ENCODE results near the gene DLG2. TPM values are rescaled to one million over a fixed set of nuclear protein-coding genes. Genes with fewer than 3 reads are reported as not detected.
"Not testable (repeated sequence)": the region's sequence is repeated elsewhere in the genome, so short reads cannot be mapped to it uniquely, and the experiment has no call there.

DLG2 gene
- total RNA-seq, 1 donor from 2014 or later, result 2.1 TPM

DNA sequence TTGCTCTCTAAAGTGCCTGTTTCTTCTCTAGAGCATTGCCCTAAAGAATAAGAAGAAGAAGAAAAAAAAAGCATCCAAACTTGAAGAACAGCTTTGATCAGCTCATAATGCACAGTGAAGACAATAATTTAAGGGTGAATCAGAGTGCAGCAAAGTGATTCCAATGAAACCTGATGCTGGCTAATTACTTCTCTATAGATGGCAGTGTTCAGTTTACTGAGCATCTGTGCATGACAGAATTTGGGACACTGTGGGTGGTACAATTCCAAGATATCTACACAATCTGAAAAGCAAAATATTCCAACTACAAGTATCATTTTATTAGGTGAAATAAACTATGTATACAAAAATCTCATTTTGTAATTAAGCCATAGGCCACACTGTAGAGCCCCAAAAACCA lies 1890.5 kb downstream of the DLG2 start:
- DNase-seq (ENCODE audit: low read depth, low spot score), result no peak
- Mint-ChIP-seq H3K9me3 (no peaks in the 10 kb centered on the region), H3K4me1 (peaks cover 4% of the 10 kb centered on the region), H3K36me3 (ENCODE audit: low read depth) (no peaks in the 10 kb centered on the region), H3K27me3 (ENCODE audit: low read depth) (peaks cover 9% of the 10 kb centered on the region), H3K27ac (ENCODE audit: unreplicated experiment) (no peak overlapping the region), H3K4me3 (no peak overlapping the region)
- TF ChIP-seq, protein P1, sequence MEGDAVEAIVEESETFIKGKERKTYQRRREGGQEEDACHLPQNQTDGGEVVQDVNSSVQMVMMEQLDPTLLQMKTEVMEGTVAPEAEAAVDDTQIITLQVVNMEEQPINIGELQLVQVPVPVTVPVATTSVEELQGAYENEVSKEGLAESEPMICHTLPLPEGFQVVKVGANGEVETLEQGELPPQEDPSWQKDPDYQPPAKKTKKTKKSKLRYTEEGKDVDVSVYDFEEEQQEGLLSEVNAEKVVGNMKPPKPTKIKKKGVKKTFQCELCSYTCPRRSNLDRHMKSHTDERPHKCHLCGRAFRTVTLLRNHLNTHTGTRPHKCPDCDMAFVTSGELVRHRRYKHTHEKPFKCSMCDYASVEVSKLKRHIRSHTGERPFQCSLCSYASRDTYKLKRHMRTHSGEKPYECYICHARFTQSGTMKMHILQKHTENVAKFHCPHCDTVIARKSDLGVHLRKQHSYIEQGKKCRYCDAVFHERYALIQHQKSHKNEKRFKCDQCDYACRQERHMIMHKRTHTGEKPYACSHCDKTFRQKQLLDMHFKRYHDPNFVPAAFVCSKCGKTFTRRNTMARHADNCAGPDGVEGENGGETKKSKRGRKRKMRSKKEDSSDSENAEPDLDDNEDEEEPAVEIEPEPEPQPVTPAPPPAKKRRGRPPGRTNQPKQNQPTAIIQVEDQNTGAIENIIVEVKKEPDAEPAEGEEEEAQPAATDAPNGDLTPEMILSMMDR (conservative IDR thresholded peaks at IDR 0.05), result no peak

DNA sequence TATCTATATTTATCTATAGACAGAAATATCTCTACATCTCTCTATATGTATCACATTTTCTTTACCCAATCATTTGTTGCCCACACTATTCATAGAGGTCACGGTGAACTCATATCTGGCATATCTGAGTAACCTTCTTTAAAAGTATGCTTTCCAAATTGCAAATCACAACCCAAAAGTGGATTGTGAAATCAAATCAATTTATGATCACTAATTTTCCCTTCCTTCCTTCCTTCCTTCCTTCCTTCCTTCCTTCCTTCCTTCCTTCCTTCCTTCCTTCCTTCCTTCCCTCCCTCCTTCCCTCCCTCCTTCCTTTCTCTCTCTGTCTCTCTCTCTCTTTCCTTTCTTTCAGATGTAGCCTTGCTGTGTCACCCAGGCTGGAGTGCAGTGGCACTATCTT lies 1893.0 kb downstream of the DLG2 start:
- TF ChIP-seq, protein P1 (conservative IDR thresholded peaks at IDR 0.05), result no peak
- H3K4me3 Mint-ChIP-seq, result no peak overlapping the region
- peaks cover 4% of the 10 kb centered on the region for H3K4me1 Mint-ChIP-seq
- DNase-seq (ENCODE audit: low read depth, low spot score), result no peak
- no peak overlapping the region for H3K27ac Mint-ChIP-seq (ENCODE audit: unreplicated experiment)
- no peaks in the 10 kb centered on the region for H3K9me3 Mint-ChIP-seq
- no peaks in the 10 kb centered on the region for H3K36me3 Mint-ChIP-seq (ENCODE audit: low read depth)
- H3K27me3 Mint-ChIP-seq (ENCODE audit: low read depth), result peaks cover 6% of the 10 kb centered on the region

DNA sequence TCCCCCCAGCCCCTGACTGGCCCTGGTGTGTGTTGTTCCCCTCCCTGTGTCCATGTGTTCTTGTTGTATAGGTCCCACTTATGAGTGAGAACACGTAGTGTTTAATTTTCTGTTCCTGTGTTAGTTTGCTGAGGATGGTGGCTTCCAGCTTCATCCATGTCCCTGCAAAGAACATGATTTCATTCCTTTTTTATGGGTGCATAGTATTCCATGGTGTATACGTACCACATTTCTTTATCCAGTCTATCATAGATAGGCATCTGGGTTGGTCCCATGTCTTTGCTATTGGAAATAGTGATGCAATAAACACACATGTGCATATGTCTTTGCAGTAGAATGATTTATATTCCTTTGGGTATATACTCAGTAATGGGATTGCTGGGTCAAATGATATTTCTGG lies 1895.9 kb downstream of the DLG2 start:
- H3K4me3 Mint-ChIP-seq; H3K4me1 Mint-ChIP-seq; H3K36me3 Mint-ChIP-seq (ENCODE audit: low read depth); DNase-seq (ENCODE audit: low read depth, low spot score); H3K27ac Mint-ChIP-seq (ENCODE audit: unreplicated experiment); H3K9me3 Mint-ChIP-seq: not testable (repeated sequence)
- H3K27me3 Mint-ChIP-seq (ENCODE audit: low read depth), result peaks cover 15% of the 10 kb centered on the region

DNA sequence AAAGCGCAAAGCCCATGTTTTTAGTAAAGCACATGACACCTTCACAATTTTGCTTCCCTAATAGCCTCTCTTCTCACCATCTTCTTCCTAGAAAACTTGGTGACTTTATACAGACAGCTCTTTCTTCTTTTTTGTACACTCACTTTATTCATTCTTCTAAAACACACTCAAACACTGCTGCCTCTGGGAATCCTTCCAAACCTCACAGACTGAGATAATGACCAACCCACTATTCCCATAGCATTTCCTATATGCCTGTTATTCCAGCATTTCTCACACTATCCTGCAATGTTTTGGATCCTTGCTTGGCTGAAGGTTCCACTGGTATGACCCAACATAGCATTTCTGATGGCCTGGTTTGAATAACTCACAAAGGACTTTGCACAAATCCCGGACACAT lies 1898.9 kb downstream of the DLG2 start:
- no peak overlapping the region for H3K27ac Mint-ChIP-seq (ENCODE audit: unreplicated experiment)
- TF ChIP-seq, protein P1 (conservative IDR thresholded peaks at IDR 0.05), result no peak
- H3K4me1 Mint-ChIP-seq, result peaks cover 20% of the 10 kb centered on the region
- no peak for DNase-seq (ENCODE audit: low read depth, low spot score)
- no peaks in the 10 kb centered on the region for H3K36me3 Mint-ChIP-seq (ENCODE audit: low read depth)
- H3K9me3 Mint-ChIP-seq, result no peaks in the 10 kb centered on the region
- H3K4me3 Mint-ChIP-seq, result no peak overlapping the region
- H3K27me3 Mint-ChIP-seq (ENCODE audit: low read depth), result peaks cover 35% of the 10 kb centered on the region

DNA sequence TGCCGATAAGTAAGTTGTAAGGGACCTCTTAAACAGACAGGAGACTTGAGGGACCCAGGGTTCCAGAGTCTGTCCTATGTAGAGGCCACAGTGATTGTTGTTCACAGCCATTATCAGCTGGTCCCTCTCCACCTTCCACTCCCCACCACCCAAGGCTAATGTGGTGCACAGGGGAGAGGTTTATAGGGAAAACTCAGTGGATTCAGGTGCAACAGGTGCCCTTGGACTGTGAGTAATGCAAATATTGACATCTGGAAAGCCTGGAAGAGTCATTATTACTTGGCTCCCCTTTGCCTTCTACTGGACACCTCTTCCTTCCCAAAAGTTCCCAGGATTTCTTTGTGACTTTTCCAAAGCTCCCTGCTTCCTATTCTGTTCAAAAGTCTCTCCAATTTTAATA lies 1899.9 kb downstream of the DLG2 start:
- no peak overlapping the region for H3K27ac Mint-ChIP-seq (ENCODE audit: unreplicated experiment)
- no peak overlapping the region for H3K4me3 Mint-ChIP-seq
- no peaks in the 10 kb centered on the region for H3K9me3 Mint-ChIP-seq

DNA sequence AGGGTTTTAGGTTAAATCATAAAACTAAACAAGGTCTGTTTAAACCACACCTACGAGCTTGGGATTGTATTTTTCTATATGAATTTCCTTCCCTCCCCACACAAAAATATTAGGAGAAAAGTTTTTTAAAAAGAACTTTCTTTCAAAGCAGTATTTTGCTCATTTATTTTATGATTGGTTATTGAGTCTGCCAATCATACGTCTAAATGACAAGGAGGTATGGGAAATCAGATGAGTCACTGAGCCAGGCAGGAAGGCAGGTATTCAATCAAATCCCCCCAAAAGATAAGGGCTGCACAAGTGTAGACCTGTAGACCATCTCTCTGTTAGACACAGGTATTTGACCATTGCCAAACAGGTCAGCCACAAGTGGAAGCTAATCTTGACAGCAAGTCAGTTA lies 1900.8 kb downstream of the DLG2 start:
- peaks cover 20% of the 10 kb centered on the region for H3K4me1 Mint-ChIP-seq
- H3K27ac Mint-ChIP-seq (ENCODE audit: unreplicated experiment), result no peak overlapping the region

More for the DNA sequence above, 1899.9 kb downstream of the DLG2 start:
- TF ChIP-seq, protein P1 (conservative IDR thresholded peaks at IDR 0.05), result no peak
- H3K27me3 Mint-ChIP-seq (ENCODE audit: low read depth), result peaks cover 37% of the 10 kb centered on the region
- peaks cover 20% of the 10 kb centered on the region for H3K4me1 Mint-ChIP-seq
- DNase-seq (ENCODE audit: low read depth, low spot score), result no peak
- H3K36me3 Mint-ChIP-seq (ENCODE audit: low read depth), result no peaks in the 10 kb centered on the region

More for the DNA sequence above, 1900.8 kb downstream of the DLG2 start:
- TF ChIP-seq, protein P1 (conservative IDR thresholded peaks at IDR 0.05), result no peak
- H3K36me3 Mint-ChIP-seq (ENCODE audit: low read depth), result no peaks in the 10 kb centered on the region
- no peak for DNase-seq (ENCODE audit: low read depth, low spot score)
- no peaks in the 10 kb centered on the region for H3K9me3 Mint-ChIP-seq
- peaks cover 39% of the 10 kb centered on the region for H3K27me3 Mint-ChIP-seq (ENCODE audit: low read depth)
- no peak overlapping the region for H3K4me3 Mint-ChIP-seq
